Endometrial microvascular endothelial cells (primary cell): ENCODE data around the gene RFTN2. TPM values are rescaled to one million over a fixed set of nuclear protein-coding genes. Genes with fewer than 3 reads are reported as not detected.
"Not testable (repeated sequence)": the region's sequence is repeated elsewhere in the genome, so short reads cannot be mapped to it uniquely, and the experiment has no call there.

Source experiments
- in situ Hi-C: cut with HindIII; loops from 2 replicates; pipeline ENCODE4 v1.10.0; 2017; ENCODE audit warnings: low sequenced_read_pairs, low pct_unique_long_range_greater_than_20kb; ENCODE audit errors: inconsistent ontology term
- total RNA-seq: library from RNA; depleted of rRNA; stranded (reverse); fragments of >200 nt; gene quantifications from one replicate; pipeline ENCODE4 v1.2.3, GENCODE V29; 2015; ENCODE audit errors: inconsistent ontology term

The RFTN2 gene
- total RNA-seq, 1 donor from 2014 or later: 1.7 TPM

DNA sequence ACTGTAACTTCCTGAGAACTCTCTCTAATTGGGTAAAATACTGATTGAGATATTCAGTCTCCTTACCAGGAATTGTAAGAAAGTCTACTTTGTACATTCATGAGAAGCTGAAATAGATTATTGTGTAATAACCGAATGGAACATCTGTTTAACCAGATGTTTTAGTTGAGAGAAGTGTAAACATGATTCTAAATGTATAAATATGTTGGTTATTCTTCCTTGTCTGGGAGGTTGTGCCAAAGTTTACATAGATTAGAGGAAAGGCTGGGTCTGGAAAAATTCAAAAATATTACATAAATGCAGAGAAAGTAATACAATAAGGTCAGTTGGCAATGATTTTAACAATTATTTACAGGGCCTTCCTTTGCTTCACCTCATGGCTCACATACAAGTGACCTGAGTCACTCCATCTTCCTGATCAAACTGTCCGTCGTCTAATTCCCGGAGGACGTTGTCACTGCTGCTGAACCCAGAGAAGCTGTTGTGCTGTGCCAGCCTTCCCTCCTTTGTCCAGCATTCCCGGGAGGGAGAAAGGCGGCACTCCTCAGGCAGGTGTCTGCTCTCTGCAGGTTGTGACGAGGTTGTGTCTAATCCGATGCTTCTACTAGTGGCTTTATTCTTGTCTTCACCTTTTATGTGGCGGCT is 103.6 kb downstream of the RFTN2 start:
- in situ Hi-C loops: no loop called here

DNA sequence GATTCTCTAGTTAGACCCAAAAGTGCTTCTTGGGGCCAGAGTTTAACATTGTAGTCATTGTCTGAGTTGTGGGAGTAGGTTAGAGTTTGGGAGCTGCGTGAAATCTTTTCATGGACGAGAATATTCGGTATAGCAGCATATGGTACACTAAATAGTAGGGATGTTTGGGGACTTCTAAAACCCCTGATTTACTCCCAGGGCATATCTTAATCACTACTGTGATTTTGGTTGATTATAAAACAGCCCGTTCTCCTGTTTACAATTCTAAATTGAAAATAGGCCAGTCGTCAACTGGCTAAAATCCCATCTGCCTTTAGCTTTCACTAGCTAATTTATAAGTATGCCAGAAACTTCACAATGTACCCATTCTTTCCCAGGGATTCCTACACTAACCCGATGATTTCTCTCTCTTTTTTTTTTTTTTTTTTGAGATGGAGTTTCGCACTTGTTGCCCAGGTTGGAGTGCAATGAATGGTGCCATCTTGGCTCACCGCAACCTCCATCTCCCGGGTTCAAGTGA is 115.2 kb downstream of the RFTN2 start:
- in situ Hi-C loops: no loop called here

DNA sequence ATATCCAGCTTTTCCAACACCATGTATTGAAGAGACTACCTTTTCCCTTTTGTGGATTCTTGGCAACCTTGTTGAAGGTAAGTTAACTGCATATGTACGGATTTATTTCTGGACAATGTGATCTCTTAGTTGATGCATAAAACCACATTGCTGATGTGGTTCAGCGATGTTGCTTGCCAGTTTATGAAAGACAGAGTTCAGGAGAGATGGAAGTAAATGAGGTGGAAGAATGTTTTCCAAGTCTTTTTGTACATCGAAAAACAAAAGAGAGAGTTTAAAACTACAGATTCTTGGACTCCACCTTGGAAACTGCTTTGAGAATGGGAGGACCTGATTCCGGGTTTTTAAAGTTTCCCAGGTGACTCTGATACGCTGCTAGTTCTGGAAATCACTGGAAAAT is 115.7 kb downstream of the RFTN2 start:
- in situ Hi-C loops: no loop called here

DNA sequence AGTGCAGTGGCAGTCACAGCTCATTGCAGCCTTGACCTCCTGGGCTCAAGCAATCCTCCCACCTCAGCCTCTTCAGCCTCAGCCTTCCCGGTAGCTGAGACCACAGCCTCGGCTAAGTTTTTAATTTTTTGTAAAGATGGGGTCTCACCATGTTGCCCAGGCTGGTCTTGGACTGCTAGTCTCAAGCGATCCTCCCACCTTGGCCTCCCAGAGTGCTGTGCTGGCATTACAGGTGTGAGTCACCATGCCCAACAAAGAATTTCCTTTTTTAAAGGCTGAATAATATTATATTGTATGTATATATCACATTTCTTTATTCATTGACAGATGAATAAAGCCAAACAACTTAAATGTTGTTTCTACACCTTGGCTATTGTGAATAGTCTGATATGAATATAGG is 117.0 kb downstream of the RFTN2 start:
- in situ Hi-C loops: no loop called here

DNA sequence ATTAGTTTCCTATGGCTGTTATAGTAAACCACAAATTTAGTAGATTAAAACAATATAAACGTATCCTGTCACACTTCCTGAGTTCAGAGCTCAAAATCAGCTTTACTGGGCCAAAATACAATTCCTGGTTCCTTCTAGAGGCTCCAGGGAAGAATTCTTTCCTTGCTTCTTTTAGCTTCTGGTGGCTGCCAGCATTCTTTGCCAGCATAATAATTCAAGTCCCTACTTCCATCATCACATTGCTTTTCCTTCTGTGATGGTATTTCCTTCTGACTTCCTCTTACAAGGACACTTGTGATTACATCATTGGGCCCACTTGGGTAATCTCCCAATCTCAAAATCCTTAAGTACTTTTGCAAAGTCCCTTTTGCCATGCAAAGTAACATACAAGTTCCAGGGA is 118.9 kb downstream of the RFTN2 start:
- in situ Hi-C loops: no loop called here

DNA sequence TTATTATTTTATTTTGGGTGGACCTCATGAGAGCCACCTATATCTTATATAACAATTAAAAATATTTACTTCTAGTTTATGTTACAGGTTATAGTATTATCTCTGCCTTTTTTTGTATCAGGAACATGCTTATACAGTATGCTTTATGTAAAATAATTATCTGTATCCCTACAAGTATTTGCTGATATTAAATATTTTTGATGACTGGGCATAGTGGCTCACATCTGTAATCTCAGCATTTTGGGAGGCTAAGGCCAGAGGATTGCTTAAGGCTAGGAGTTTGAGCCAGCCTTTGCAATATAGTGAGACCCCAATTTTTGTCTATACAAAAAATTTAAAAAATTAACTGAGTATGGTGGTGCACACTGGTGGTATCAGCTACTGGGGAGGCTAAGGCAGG is 119.9 kb downstream of the RFTN2 start:
- in situ Hi-C loops: no loop called here

DNA sequence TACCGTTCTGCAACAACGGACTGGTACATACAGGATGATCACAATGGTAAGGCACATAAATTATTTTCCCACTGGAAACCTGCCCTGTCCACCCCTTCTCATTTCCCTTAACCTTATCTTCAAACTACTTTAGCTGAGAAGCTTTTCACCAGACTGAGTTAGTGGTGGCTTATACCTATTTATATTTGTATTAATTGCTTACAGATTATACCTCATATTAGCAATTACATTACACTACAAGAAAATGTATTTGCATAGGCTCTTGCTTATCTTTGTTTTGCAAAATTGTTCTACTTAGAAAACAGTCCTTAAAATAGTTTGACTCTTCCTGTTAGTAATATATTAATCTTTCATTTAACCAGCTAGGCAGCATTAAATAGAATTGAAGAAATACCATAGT is 124.1 kb downstream of the RFTN2 start:
- in situ Hi-C loops: not testable (repeated sequence)

DNA sequence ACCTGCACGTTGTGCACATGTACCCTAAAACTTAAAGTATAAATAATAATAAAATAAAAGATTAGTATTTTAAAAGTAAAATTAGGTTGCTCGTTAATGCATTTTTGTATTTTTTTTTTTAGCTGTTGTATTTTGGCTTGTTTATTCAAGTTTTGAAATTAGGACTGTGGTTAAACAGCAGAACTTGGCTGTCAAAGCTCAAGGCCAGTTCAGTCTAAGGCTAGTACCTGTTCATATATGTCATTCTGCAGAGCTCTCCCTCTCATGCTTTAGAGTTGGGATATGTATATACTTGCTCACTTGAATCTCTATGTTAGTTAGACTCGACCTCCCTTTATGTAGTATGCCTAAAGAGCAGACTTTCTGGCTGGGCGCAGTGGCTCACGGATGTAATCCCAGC is 126.8 kb downstream of the RFTN2 start:
- in situ Hi-C loops: no loop called here

DNA sequence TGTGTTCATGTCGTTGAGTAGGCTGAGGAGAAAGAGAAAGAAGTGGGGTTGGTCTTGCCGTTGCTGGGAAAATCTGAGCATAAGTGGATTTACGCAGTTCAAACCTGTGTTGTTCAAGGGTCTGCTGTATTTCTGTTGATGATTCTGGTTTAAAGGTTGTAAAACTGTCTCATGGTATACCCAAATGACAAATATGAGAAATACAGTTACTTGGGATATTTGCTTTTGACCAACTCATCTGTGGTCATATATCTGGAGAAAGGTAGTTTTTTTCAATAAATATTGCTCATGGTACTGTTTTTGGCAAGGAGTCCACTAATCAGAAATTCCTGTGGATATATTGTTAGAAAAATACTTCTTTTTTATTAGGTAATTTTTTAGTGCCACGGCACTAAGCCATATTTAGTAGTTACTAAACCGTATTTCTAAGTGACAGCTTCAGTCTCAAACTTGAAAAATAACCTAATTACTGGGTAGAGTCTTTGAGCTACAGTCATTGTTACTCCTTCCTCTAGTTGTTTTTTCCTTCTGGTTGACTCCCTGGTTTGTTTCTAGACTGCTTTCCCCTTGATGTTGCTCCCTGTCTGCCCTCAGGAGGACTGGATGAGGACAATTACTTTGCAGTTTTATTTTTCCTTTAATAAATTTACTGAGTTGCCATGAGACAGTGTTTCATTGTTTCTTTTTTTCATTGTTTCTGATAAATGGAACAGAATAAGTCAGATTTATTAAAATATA is 128.1 kb downstream of the RFTN2 start:
- in situ Hi-C loops: no loop called here

DNA sequence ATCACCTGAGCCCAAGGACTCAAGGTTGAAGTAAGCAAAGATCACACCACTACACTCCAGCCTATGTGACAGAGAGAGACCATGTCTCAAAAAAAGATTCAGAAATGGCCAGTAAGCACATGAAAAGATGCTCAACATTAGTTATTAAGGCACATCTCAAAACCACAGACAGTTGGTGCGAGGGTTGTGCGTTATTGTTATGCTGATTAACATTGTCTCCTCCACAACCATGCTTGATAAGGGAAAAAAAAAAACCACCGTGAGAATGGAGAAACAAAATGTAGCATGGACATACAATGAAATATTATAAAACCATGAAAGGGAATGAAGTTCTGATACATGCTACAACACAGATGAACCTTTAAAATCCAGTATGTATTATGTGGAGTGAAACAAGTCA is 132.2 kb downstream of the RFTN2 start:
- in situ Hi-C loops: no loop called here

DNA sequence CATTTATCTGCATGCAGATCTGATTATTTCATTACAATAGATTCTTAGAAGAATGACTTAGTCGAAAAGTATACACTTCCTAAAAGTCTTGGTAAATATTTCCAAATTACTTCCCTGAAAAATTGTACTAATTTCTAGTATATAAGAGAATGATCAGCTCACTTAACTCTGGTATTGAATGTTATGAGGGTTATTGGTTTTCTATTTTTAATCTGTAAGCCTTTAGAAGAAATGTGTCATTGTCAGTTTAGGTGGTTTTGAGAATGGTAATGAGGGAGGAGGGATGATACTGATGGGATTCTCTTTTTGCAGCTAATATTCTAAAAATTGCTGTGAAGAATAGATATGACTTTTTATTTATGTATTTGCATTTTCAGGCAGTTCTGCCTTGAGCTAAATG is 135.7 kb downstream of the RFTN2 start:
- in situ Hi-C loops: no loop called here

DNA sequence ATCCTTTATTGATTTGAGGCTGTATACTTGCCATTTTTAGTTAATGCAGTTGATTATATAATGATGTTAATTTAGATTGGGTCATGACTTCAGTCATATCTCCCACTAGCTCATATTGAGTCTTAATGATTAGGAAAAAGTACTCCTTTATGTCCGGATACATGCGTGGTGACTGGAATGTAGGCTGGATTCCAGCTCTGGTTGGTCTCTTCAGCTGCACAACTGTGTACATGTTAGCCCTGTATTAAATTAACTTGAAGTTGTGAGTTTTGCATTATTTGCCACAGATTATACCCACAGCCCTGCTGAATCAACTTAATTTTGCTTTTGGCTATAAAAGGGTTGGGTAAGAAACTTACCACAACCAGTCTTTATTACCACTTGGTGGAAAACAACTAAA is 137.0 kb downstream of the RFTN2 start:
- in situ Hi-C loops: no loop called here

Other genes with a start within 250 kb of the RFTN2 start
- gene SF3B1, start 240.6 kb downstream of the RFTN2 start, total RNA-seq: 148 TPM
- gene COQ10B, start 222.0 kb downstream of the RFTN2 start, total RNA-seq: 24.3 TPM
- gene HSPD1, start 175.7 kb downstream of the RFTN2 start, total RNA-seq: 271 TPM
- 264 TPM for gene HSPE1, start 175.2 kb downstream of the RFTN2 start, total RNA-seq
- 31.3 TPM for gene MOB4, start 159.5 kb downstream of the RFTN2 start, total RNA-seq
- 10.5 TPM for gene MARS2, start 29.8 kb upstream of the RFTN2 start, total RNA-seq
- gene BOLL, start 109.7 kb upstream of the RFTN2 start, total RNA-seq: not detected
- gene PLCL1, start 129.0 kb upstream of the RFTN2 start, total RNA-seq: 0.65 TPM